Measurements from ENCODE around the gene CBX2. TPM values are rescaled to one million over a fixed set of nuclear protein-coding genes. Genes with fewer than 3 reads are reported as not detected.

CBX2 gene
- total RNA-seq, 2 donors from 2014 or later: 0.95 to 2.1 TPM

- Mint-ChIP-seq H3K27me3 (peaks cover 51 to 56% of the 10 kb centered on the region in 2 donors), H3K9me3 (no peaks in the 10 kb centered on the region), H3K27ac (no peak overlapping the region)
Observed at GRCh38 chr17:79781736-79782575, 4.0 kb downstream of the CBX2 start.

GRCh38 chr17:79783891-79784290 lies 5.9 kb downstream of the CBX2 start:
- H3K36me3 Mint-ChIP-seq: peaks cover under 1% of the 10 kb centered on the region
- peaks cover 62 to 68% of the 10 kb centered on the region in 2 donors for H3K27me3 Mint-ChIP-seq
- H3K9me3 Mint-ChIP-seq: no peaks in the 10 kb centered on the region
- peaks cover 2 to 3% of the 10 kb centered on the region in 2 donors for H3K4me1 Mint-ChIP-seq (ENCODE audit: low read depth in 2 of 2)
- DNase-seq (ENCODE audit: low spot score) (no peak), ATAC-seq (no peak)
- H3K4me3 Mint-ChIP-seq: no peak overlapping the region
- no peak overlapping the region for H3K27ac Mint-ChIP-seq

More at GRCh38 chr17:79781736-79782575, 4.0 kb downstream of the CBX2 start:
- no peak for ATAC-seq
- Mint-ChIP-seq H3K4me1 (ENCODE audit: low read depth in 2 of 2) (peaks cover 7 to 10% of the 10 kb centered on the region in 2 donors), H3K4me3 (no peak overlapping the region), H3K36me3 (peaks cover 4% of the 10 kb centered on the region)
- no peak for DNase-seq (ENCODE audit: low spot score)

GRCh38 chr17:79784353-79785016 lies 6.5 kb downstream of the CBX2 start:
- ATAC-seq (no peak), DNase-seq (ENCODE audit: low spot score) (no peak)
- Mint-ChIP-seq H3K36me3 (no peaks in the 10 kb centered on the region), H3K27ac (no peak overlapping the region), H3K9me3 (no peaks in the 10 kb centered on the region), H3K4me3 (no peak overlapping the region), H3K27me3 (peaks cover 61 to 67% of the 10 kb centered on the region in 2 donors), H3K4me1 (ENCODE audit: low read depth in 2 of 2) (no peaks in the 10 kb centered on the region)

- DNase-seq (ENCODE audit: low spot score): no peak
- Mint-ChIP-seq H3K36me3 (no peaks in the 10 kb centered on the region), H3K27me3 (peaks cover 54 to 60% of the 10 kb centered on the region in 2 donors), H3K4me3 (no peak overlapping the region), H3K9me3 (no peaks in the 10 kb centered on the region), H3K27ac (no peak overlapping the region), H3K4me1 (ENCODE audit: low read depth in 2 of 2) (no peaks in the 10 kb centered on the region)
- no peak for ATAC-seq
Observed at GRCh38 chr17:79785017-79785899, 7.3 kb downstream of the CBX2 start.

- peaks cover 0 to 3% of the 10 kb centered on the region in 2 donors for H3K4me1 Mint-ChIP-seq (ENCODE audit: low read depth in 2 of 2)
- DNase-seq (ENCODE audit: low spot score) (no peak), ATAC-seq (no peak)
- no peak overlapping the region for H3K27ac Mint-ChIP-seq
- no peaks in the 10 kb centered on the region for H3K36me3 Mint-ChIP-seq
- H3K4me3 Mint-ChIP-seq: no peak overlapping the region
- H3K27me3 Mint-ChIP-seq: peaks cover 45 to 51% of the 10 kb centered on the region in 2 donors
- H3K9me3 Mint-ChIP-seq: no peaks in the 10 kb centered on the region
Observed at GRCh38 chr17:79785900-79786810, 8.2 kb downstream of the CBX2 start.

- Mint-ChIP-seq H3K9me3 (no peaks in the 10 kb centered on the region), H3K36me3 (no peaks in the 10 kb centered on the region), H3K27me3 (peaks cover 41 to 47% of the 10 kb centered on the region in 2 donors), H3K4me1 (ENCODE audit: low read depth in 2 of 2) (peaks cover 0 to 3% of the 10 kb centered on the region in 2 donors), H3K4me3 (no peak overlapping the region), H3K27ac (no peak overlapping the region)
- DNase-seq (ENCODE audit: low spot score) (no peak), ATAC-seq (no peak)
Observed at GRCh38 chr17:79786930-79787643, 9.1 kb downstream of the CBX2 start.

GRCh38 chr17:79788455-79788854 lies 10.5 kb downstream of the CBX2 start:
- no peak overlapping the region for H3K27ac Mint-ChIP-seq
- DNase-seq (ENCODE audit: low spot score) (peak; percentile 26), ATAC-seq (no peak)
- H3K36me3 Mint-ChIP-seq: no peaks in the 10 kb centered on the region
- no peak overlapping the region for H3K4me3 Mint-ChIP-seq
- H3K27me3 Mint-ChIP-seq: peaks cover 35 to 37% of the 10 kb centered on the region in 2 donors
- peaks cover 0 to 3% of the 10 kb centered on the region in 2 donors for H3K4me1 Mint-ChIP-seq (ENCODE audit: low read depth in 2 of 2)
- H3K9me3 Mint-ChIP-seq: no peaks in the 10 kb centered on the region

GRCh38 chr17:79788989-79789942 lies 11.3 kb downstream of the CBX2 start:
- Mint-ChIP-seq H3K27me3 (peaks cover 37% of the 10 kb centered on the region in 2 donors), H3K9me3 (no peaks in the 10 kb centered on the region), H3K4me3 (no peak overlapping the region), H3K4me1 (ENCODE audit: low read depth in 2 of 2) (peaks cover 0 to 3% of the 10 kb centered on the region in 2 donors), H3K36me3 (no peaks in the 10 kb centered on the region), H3K27ac (no peak overlapping the region)
- peak; percentile 51 for DNase-seq (ENCODE audit: low spot score)
- peak in 1 of 2 donors; percentile 30 for ATAC-seq

- no peaks in the 10 kb centered on the region for H3K36me3 Mint-ChIP-seq
- DNase-seq (ENCODE audit: low spot score): peak; percentile 61
- H3K4me1 Mint-ChIP-seq (ENCODE audit: low read depth in 2 of 2): peaks cover 0 to 3% of the 10 kb centered on the region in 2 donors
- H3K27ac Mint-ChIP-seq: no peak overlapping the region
- no peak overlapping the region for H3K4me3 Mint-ChIP-seq
- H3K9me3 Mint-ChIP-seq: no peaks in the 10 kb centered on the region
- ATAC-seq: peak; percentile 48 to 80
- H3K27me3 Mint-ChIP-seq: peaks cover 35 to 37% of the 10 kb centered on the region in 2 donors
Observed at GRCh38 chr17:79789943-79790804, 12.2 kb downstream of the CBX2 start.

GRCh38 chr17:79790805-79791734 lies 13.1 kb downstream of the CBX2 start:
- Mint-ChIP-seq H3K27me3 (peaks cover 33 to 37% of the 10 kb centered on the region in 2 donors), H3K4me3 (no peak overlapping the region), H3K4me1 (ENCODE audit: low read depth in 2 of 2) (peaks cover 2 to 9% of the 10 kb centered on the region in 2 donors)

More at GRCh38 chr17:79790805-79791734, 13.1 kb downstream of the CBX2 start:
- ATAC-seq: no peak
- DNase-seq (ENCODE audit: low spot score): peak; percentile 49
- Mint-ChIP-seq H3K9me3 (no peaks in the 10 kb centered on the region), H3K36me3 (no peaks in the 10 kb centered on the region), H3K27ac (no peak overlapping the region)
